C4-2B (cell line): ENCODE data around the gene HSBP1.

Source experiments
- H3K27ac ChIP-seq: fragments of 450-650 bp; 2 replicates; pipeline ENCODE4 v1.5.1; 2017
- ZFX ChIP-seq: fragments of 450-650 bp; IDR thresholded peaks from 2 replicates; pipeline ENCODE4 v1.6.1; 2017
- TF ChIP-seq, protein P1 (sequence below): fragments of 450-650 bp; conservative IDR thresholded peaks from 2 replicates; pipeline ENCODE4 v1.5.1; 2017; ENCODE audit warnings: mild to moderate bottlenecking

Gene HSBP1

DNA sequence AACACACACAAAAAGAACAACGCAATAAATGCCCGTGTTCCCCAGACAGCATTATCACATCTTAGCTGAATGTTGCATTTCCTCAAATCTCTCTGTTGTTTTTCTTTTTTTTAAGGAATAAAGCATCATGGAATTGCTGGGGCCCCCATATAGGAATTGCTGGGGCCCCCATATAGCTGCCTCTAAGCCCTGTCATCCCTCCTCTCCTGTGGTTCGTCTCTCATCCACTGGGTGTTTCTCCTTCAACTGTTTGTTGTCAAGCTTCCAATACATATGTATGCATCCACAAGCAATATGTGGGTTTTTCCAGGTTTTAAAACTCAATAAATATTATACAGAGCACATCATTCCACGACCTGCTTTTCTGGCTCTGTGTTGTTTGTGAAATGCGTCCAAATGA is 43.2 kb downstream of the HSBP1 start:
- TF ChIP-seq, protein P1, sequence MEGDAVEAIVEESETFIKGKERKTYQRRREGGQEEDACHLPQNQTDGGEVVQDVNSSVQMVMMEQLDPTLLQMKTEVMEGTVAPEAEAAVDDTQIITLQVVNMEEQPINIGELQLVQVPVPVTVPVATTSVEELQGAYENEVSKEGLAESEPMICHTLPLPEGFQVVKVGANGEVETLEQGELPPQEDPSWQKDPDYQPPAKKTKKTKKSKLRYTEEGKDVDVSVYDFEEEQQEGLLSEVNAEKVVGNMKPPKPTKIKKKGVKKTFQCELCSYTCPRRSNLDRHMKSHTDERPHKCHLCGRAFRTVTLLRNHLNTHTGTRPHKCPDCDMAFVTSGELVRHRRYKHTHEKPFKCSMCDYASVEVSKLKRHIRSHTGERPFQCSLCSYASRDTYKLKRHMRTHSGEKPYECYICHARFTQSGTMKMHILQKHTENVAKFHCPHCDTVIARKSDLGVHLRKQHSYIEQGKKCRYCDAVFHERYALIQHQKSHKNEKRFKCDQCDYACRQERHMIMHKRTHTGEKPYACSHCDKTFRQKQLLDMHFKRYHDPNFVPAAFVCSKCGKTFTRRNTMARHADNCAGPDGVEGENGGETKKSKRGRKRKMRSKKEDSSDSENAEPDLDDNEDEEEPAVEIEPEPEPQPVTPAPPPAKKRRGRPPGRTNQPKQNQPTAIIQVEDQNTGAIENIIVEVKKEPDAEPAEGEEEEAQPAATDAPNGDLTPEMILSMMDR: no peak
- TF ChIP-seq ZFX: no peak
- no peak overlapping the region for H3K27ac ChIP-seq

DNA sequence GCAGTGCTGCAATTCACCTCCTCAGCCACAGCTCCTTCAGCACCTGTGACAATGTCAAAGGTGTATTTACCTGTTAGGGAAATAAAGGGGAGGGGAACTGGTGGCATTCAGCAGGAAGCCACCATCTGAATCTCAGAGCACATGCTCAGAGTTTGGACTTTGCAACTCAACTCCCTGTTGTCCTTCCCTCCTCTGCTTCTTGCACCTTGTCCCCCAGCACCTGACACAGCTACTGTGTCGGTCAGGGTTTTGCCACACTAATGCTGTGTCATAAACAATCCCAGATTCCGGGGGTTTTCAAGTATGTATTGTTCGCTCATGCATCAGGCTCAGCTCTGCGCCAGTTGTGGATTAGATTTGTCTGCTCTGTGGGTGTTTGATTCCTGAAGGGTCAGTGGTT is 43.7 kb downstream of the HSBP1 start:
- TF ChIP-seq, protein P1: no peak
- no peak for TF ChIP-seq ZFX
- no peak overlapping the region for H3K27ac ChIP-seq

DNA sequence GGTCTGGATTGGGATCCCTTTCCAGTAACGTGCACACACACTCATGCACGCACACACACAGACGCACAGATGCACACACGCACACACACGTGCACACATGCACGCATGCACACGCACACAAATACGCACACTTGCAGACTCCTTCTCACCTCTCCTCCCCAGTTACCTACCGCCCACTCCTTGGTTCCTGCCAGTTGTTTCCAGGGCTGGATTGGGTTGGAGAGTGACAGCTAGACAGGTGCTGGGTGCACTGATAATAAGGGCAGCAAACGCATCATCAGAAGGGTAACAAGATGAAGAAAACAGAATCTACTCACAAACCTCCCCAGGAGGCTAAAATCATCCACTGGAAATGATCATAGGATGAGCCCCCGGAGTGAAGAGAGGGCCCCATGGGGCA is 45.0 kb downstream of the HSBP1 start:
- no peak for TF ChIP-seq ZFX
- no peak overlapping the region for H3K27ac ChIP-seq

DNA sequence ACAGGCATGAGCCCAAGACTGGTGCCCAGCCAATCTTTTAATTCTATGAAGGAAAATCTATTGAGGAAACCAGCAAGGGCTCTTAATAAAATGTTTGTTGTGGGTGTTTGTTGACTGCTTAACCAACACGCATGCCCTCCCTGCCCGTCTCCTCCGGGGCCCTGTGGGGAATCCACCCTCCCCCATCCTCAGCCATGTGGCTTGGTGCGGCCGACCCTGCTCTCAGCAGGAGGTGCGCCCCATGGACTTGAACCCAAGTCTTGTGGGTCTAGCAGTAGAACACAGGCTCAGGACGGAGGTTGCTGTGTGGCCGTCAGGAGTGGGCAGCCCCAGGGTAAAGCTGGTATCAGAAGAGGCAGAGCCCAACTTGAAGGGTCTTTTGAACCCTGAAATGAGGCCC is 46.1 kb downstream of the HSBP1 start:
- H3K27ac ChIP-seq: no peak overlapping the region
- no peak for TF ChIP-seq ZFX
- TF ChIP-seq, protein P1: no peak

- TF ChIP-seq, protein P1: no peak
- TF ChIP-seq ZFX: no peak
- no peak overlapping the region for H3K27ac ChIP-seq
These were observed 46.6 kb downstream of the HSBP1 start for GRCh38 chr16:83854420-83854819.

DNA sequence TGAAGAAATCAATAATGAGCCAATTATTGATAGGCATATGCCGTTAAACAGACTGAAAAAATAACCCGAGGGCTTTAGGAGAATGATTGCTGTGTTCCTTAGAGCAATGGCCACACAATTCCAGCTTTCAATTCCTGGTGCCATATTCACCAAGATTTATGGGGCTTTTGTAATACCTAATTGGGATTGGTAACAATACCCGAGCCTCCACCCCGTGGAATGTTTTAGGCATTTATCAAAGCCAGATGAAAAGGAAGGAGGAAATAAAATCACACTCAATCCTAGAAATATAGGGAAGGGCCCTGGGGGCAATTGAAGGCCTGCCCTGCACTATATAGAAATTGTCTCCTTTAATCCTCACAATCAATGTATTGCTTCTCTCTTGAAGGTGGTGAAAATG is 49.0 kb downstream of the HSBP1 start:
- TF ChIP-seq, protein P1: no peak
- no peak for TF ChIP-seq ZFX

DNA sequence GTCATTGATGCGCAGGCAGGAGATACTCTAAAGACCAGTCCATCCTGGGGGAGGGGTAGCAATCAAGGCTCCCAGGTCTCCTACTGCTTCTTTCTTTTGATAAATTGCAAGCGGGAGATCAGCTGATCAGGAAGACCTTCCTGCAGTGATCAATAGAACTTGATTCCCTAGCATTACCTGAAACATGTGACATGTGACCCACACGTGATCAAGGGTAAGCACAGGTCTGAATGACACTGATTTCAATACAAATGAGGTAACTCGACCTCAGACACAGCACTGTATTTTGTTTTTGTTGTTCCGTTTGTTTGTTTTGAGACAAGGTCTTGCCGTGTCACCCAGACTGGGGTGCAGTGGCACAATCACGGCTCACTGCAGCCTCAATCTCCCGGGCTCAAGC is 51.5 kb downstream of the HSBP1 start:
- TF ChIP-seq, protein P1: no peak
- TF ChIP-seq ZFX: no peak
- H3K27ac ChIP-seq: no peak overlapping the region

More for the DNA sequence above, 49.0 kb downstream of the HSBP1 start:
- no peak overlapping the region for H3K27ac ChIP-seq

GRCh38 chr16:83862661-83863060 is 54.9 kb downstream of the HSBP1 start:
- no peak overlapping the region for H3K27ac ChIP-seq

More at GRCh38 chr16:83862661-83863060, 54.9 kb downstream of the HSBP1 start:
- TF ChIP-seq ZFX: no peak
- TF ChIP-seq, protein P1: no peak
